HEK293 (cell line): ENCODE data around the gene PDK1.

ENCODE experiments used
- CTCF ChIP-seq: fragments of 450-650 bp; formaldehyde crosslinking; IDR thresholded peaks from 2 replicates; pipeline ENCODE4 v1.5.1; 2016; ENCODE audit warnings: missing biosample characterization, missing genetic modification characterization
- RBAK ChIP-seq: fragments of 450-650 bp; formaldehyde crosslinking; IDR thresholded peaks from 2 replicates; pipeline ENCODE4 v1.5.1; 2016; ENCODE audit warnings: missing biosample characterization, missing genetic modification characterization
- YY1 ChIP-seq: fragments of 450-650 bp; formaldehyde crosslinking; IDR thresholded peaks from 2 replicates; pipeline ENCODE4 v1.5.1; 2018; ENCODE audit warnings: missing biosample characterization, missing genetic modification characterization
- ZNF704 ChIP-seq: fragments of 450-650 bp; formaldehyde crosslinking; IDR thresholded peaks from 2 replicates; pipeline ENCODE4 v1.5.1; 2016; ENCODE audit warnings: missing biosample characterization, missing genetic modification characterization

- TF ChIP-seq RBAK: no peak
- TF ChIP-seq YY1 (tag by site-specific recombination): no peak
- TF ChIP-seq CTCF (tag by site-specific recombination): no peak
- no peak for TF ChIP-seq ZNF704 (tag by site-specific recombination)
Measured at GRCh38 chr2:172623249-172623965, 67.5 kb downstream of the PDK1 start.
